ENCODE data around the gene HMCN1. TPM values are rescaled to one million over a fixed set of nuclear protein-coding genes. Genes with fewer than 3 reads are reported as not detected.
"Not testable (repeated sequence)": the region's sequence is repeated elsewhere in the genome, so short reads cannot be mapped to it uniquely, and the experiment has no call there.

Gene HMCN1
- total RNA-seq, 2 donors from 2014 or later, result 10.6 to 17.3 TPM

GRCh38 chr1:186152227-186152619, 418.0 kb downstream of the HMCN1 start:
- DNase-seq (ENCODE audit: low spot score), result no peak
- intact Hi-C loops (cut with DNase I), result no loop called here

GRCh38 chr1:186152620-186153239, 418.5 kb downstream of the HMCN1 start:
- no peak for DNase-seq (ENCODE audit: low spot score)
- intact Hi-C loops (cut with DNase I), result no loop called here

GRCh38 chr1:186154651-186155050, 420.5 kb downstream of the HMCN1 start:
- intact Hi-C loops (cut with DNase I), result no loop called here
- DNase-seq (ENCODE audit: low spot score), result no peak

- intact Hi-C loops (cut with DNase I), result no loop called here
- no peak for DNase-seq (ENCODE audit: low spot score)
Observed at GRCh38 chr1:186155594-186155993, 421.4 kb downstream of the HMCN1 start.

- intact Hi-C loops (cut with DNase I); DNase-seq (ENCODE audit: low spot score): not testable (repeated sequence)
Observed at GRCh38 chr1:186162895-186163294, 428.7 kb downstream of the HMCN1 start.

- no peak for DNase-seq (ENCODE audit: low spot score)
- intact Hi-C loops (cut with DNase I), result no loop called here
Observed at GRCh38 chr1:186164773-186165172, 430.6 kb downstream of the HMCN1 start.

GRCh38 chr1:186165303-186165702, 431.1 kb downstream of the HMCN1 start:
- DNase-seq (ENCODE audit: low spot score), result no peak
- intact Hi-C loops (cut with DNase I), result no loop called here

- DNase-seq (ENCODE audit: low spot score), result no peak
- intact Hi-C loops (cut with DNase I), result no loop called here
Observed at GRCh38 chr1:186167096-186167668, 433.0 kb downstream of the HMCN1 start.

- DNase-seq (ENCODE audit: low spot score), result no peak
- intact Hi-C loops (cut with DNase I), result no loop called here
Observed at GRCh38 chr1:186175588-186175987, 441.4 kb downstream of the HMCN1 start.

- no peak for DNase-seq (ENCODE audit: low spot score)
- intact Hi-C loops (cut with DNase I), result no loop called here
Observed at GRCh38 chr1:186178426-186179043, 444.3 kb downstream of the HMCN1 start.

- DNase-seq (ENCODE audit: low spot score), result no peak
- intact Hi-C loops (cut with DNase I), result no loop called here
Observed at GRCh38 chr1:186179231-186179630, 445.0 kb downstream of the HMCN1 start.

- intact Hi-C loops (cut with DNase I), result no loop called here
- DNase-seq (ENCODE audit: low spot score), result no peak
Observed at GRCh38 chr1:186183219-186183618, 449.0 kb downstream of the HMCN1 start.

- no peak for DNase-seq (ENCODE audit: low spot score)
- intact Hi-C loops (cut with DNase I), result no loop called here
Observed at GRCh38 chr1:186183970-186184628, 449.9 kb downstream of the HMCN1 start.

GRCh38 chr1:186186251-186186650, 452.1 kb downstream of the HMCN1 start:
- DNase-seq (ENCODE audit: low spot score); intact Hi-C loops (cut with DNase I): not testable (repeated sequence)

- intact Hi-C loops (cut with DNase I), result no loop called here
- DNase-seq (ENCODE audit: low spot score), result no peak
Observed at GRCh38 chr1:186187601-186188000, 453.4 kb downstream of the HMCN1 start.

- no peak for DNase-seq (ENCODE audit: low spot score)
- intact Hi-C loops (cut with DNase I), result no loop called here
Observed at GRCh38 chr1:186188004-186188539, 453.9 kb downstream of the HMCN1 start.

- intact Hi-C loops (cut with DNase I), result no loop called here
- DNase-seq (ENCODE audit: low spot score), result no peak
Observed at GRCh38 chr1:186188736-186189135, 454.5 kb downstream of the HMCN1 start.

- intact Hi-C loops (cut with DNase I), result no loop called here
- DNase-seq (ENCODE audit: low spot score), result no peak
Observed at GRCh38 chr1:186189156-186189555, 455.0 kb downstream of the HMCN1 start.

- intact Hi-C loops (cut with DNase I), result no loop called here
- no peak for DNase-seq (ENCODE audit: low spot score)
Observed at GRCh38 chr1:186191511-186191910, 457.3 kb downstream of the HMCN1 start.

GRCh38 chr1:186193224-186193623, 459.0 kb downstream of the HMCN1 start:
- no peak for DNase-seq (ENCODE audit: low spot score)
- intact Hi-C loops (cut with DNase I), result no loop called here
